ENCODE data around the gene SRSF6. TPM values are rescaled to one million over a fixed set of nuclear protein-coding genes. Genes with fewer than 3 reads are reported as not detected.

Gene SRSF6
- total RNA-seq, 1 donor from 2014 or later = 150 TPM

DNA sequence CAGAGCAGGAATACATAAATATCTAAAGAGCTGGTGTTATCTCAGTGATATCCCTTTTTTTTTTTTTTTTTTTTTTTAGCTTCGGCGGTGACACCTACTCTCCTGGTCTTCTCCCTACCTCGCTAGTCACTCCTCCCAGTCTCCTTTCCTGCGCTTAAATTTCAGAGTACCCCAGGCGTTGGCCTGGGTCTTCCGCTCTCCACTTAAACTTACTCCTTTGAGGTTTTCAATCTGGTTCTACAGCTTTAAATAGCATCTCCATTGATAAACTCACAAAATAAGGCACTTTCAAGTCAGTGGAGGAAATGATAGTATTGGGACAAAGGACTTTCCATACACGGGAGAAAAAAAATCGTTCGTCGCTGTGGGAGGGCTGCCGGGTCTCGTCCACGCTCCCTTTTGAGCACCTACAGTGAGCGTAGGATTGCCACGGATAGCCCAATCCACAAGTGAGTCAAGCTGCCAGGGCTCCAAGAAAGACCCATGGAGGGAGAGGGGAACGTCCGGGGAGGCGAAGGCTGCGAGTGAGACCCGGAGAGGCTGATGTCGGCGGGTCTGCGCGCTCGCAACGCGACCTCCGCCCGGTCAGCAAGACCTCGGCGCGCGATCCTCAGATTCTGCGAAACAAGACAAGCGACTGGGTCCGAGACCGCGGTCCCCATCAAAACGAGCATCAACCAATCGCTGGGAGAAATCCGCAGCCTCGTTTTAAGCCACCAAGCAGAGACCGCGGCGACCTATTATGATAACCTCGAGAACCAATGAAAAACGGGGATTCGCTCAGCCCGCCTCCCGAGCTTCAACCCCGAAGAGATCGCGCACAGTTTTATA lies 672 bp upstream of the SRSF6 start:
- peaks cover 35% of the 10 kb centered on the region for H4K20me1 ChIP-seq (ENCODE audit: insufficient read depth, low read length)
- H3K27me3 Mint-ChIP-seq (ENCODE audit: low read depth, unreplicated experiment) = peaks cover 7% of the 10 kb centered on the region
- H3K4me2 ChIP-seq (ENCODE audit: low read length) = peak overlapping the region; percentile 94
- H3K36me3 ChIP-seq (ENCODE audit: insufficient read depth, low read length) = peaks cover 29% of the 10 kb centered on the region
- H3K4me1 ChIP-seq (ENCODE audit: insufficient read depth, low read length) = peaks cover 18% of the 10 kb centered on the region
- TF ChIP-seq, protein P1, sequence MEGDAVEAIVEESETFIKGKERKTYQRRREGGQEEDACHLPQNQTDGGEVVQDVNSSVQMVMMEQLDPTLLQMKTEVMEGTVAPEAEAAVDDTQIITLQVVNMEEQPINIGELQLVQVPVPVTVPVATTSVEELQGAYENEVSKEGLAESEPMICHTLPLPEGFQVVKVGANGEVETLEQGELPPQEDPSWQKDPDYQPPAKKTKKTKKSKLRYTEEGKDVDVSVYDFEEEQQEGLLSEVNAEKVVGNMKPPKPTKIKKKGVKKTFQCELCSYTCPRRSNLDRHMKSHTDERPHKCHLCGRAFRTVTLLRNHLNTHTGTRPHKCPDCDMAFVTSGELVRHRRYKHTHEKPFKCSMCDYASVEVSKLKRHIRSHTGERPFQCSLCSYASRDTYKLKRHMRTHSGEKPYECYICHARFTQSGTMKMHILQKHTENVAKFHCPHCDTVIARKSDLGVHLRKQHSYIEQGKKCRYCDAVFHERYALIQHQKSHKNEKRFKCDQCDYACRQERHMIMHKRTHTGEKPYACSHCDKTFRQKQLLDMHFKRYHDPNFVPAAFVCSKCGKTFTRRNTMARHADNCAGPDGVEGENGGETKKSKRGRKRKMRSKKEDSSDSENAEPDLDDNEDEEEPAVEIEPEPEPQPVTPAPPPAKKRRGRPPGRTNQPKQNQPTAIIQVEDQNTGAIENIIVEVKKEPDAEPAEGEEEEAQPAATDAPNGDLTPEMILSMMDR (IDR thresholded peaks at IDR 0.05; ENCODE audit: insufficient read depth, low read depth, low read length) = no peak
- no peak for TF ChIP-seq EZH2 (IDR thresholded peaks at IDR 0.05; ENCODE audit: insufficient read depth, low read length)
- peak overlapping the region; percentile 98 for H2AFZ ChIP-seq (ENCODE audit: low read depth, low read length)
- peak overlapping the region; percentile 100 for H3K9ac ChIP-seq (ENCODE audit: low read length)
- H3K4me3 ChIP-seq (ENCODE audit: insufficient read depth, low read depth, low read length) = peak overlapping the region; percentile 94
- H3K36me3 Mint-ChIP-seq (ENCODE audit: low read depth, unreplicated experiment) = peaks cover 14% of the 10 kb centered on the region
- H3K79me2 ChIP-seq (ENCODE audit: insufficient read depth, low read length) = peaks cover 42% of the 10 kb centered on the region
- H3K27ac ChIP-seq (ENCODE audit: low read depth, low read length) = peak overlapping the region; percentile 100
- H3K4me3 Mint-ChIP-seq (ENCODE audit: unreplicated experiment) = peak overlapping the region; percentile 92
- H3K9me3 ChIP-seq (ENCODE audit: insufficient read depth, low read depth, low read length) = no peaks in the 10 kb centered on the region
- peaks cover 13% of the 10 kb centered on the region for H3K27me3 ChIP-seq (ENCODE audit: insufficient read depth, low read length)
- peaks cover 7% of the 10 kb centered on the region for H3K4me1 Mint-ChIP-seq (ENCODE audit: low read depth, unreplicated experiment)
- FAIRE-seq (no peak), DNase-seq (ENCODE audit: low read depth) (peak; percentile 89)
- H3K9me3 Mint-ChIP-seq (ENCODE audit: unreplicated experiment) = no peaks in the 10 kb centered on the region
- peak overlapping the region; percentile 99 for H3K27ac Mint-ChIP-seq (ENCODE audit: unreplicated experiment)

DNA sequence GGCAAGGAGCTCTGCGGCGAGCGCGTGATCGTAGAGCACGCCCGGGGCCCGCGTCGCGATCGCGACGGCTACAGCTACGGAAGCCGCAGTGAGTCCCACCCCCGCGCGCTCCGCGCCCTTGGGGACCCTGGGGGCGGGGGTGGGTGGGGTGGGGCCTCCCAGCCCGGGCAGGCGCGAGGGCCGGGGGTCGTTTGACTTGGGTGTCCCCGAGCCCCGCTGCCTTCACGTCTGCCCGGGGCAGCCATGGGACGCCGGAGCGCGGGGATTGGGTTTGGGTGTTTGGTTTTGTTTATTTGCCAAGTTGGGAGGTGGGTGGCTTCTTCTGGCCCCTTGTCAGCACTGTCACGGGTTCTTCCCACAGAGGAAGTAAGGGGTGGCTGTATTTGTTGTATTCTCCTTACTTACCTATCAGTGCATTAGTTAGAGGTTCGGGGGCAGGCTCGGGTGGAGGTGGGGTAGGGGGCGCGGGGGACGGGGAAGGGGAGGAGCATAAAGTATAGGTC lies 777 bp downstream of the SRSF6 start:
- Mint-ChIP-seq H3K4me1 (ENCODE audit: low read depth, unreplicated experiment) (peaks cover 7% of the 10 kb centered on the region), H3K9me3 (ENCODE audit: unreplicated experiment) (no peaks in the 10 kb centered on the region), H3K4me3 (ENCODE audit: unreplicated experiment) (peak overlapping the region; percentile 90), H3K27me3 (ENCODE audit: low read depth, unreplicated experiment) (peaks cover 7% of the 10 kb centered on the region), H3K36me3 (ENCODE audit: low read depth, unreplicated experiment) (peaks cover 18% of the 10 kb centered on the region), H3K27ac (ENCODE audit: unreplicated experiment) (no peak overlapping the region)
- H3K9ac ChIP-seq (ENCODE audit: low read length) = peak overlapping the region; percentile 100
- no peaks in the 10 kb centered on the region for H3K9me3 ChIP-seq (ENCODE audit: insufficient read depth, low read depth, low read length)
- DNase-seq (ENCODE audit: low read depth) = no peak
- TF ChIP-seq, protein P1 (IDR thresholded peaks at IDR 0.05; ENCODE audit: insufficient read depth, low read depth, low read length) = no peak
- no peak for TF ChIP-seq EZH2 (IDR thresholded peaks at IDR 0.05; ENCODE audit: insufficient read depth, low read length)
- peak overlapping the region; percentile 94 for H3K4me3 ChIP-seq (ENCODE audit: insufficient read depth, low read depth, low read length)
- H2AFZ ChIP-seq (ENCODE audit: low read depth, low read length) = no peak overlapping the region
- H3K4me2 ChIP-seq (ENCODE audit: low read length) = peak overlapping the region; percentile 94
- peaks cover 57% of the 10 kb centered on the region for H3K79me2 ChIP-seq (ENCODE audit: insufficient read depth, low read length)
- peak overlapping the region; percentile 100 for H3K27ac ChIP-seq (ENCODE audit: low read depth, low read length)
- H4K20me1 ChIP-seq (ENCODE audit: insufficient read depth, low read length) = peaks cover 49% of the 10 kb centered on the region
- no peak for FAIRE-seq
- peaks cover 10% of the 10 kb centered on the region for H3K27me3 ChIP-seq (ENCODE audit: insufficient read depth, low read length)
- peaks cover 44% of the 10 kb centered on the region for H3K36me3 ChIP-seq (ENCODE audit: insufficient read depth, low read length)
- H3K4me1 ChIP-seq (ENCODE audit: insufficient read depth, low read length) = peaks cover 19% of the 10 kb centered on the region
